Lower lobe of right lung (tissue), 2 donors: Measurements from ENCODE around the gene TRAP1. TPM values are rescaled to one million over a fixed set of nuclear protein-coding genes. Genes with fewer than 3 reads are reported as not detected.

Experiments used
- ATAC-seq, 2 donors: fragments of 200-7000 bp; cut with Tn5 transposase; one replicate each; pipeline ENCODE4 v1.9.1; 2020 to 2022; ENCODE audit warnings: mild to moderate bottlenecking in 2 of 2, moderate library complexity in 2 of 2
- DNase-seq: peaks from one replicate; pipeline ENCODE4 v3.0.0-alpha.2; 2020
- H3K27ac ChIP-seq: fragments of 200-600 bp; one replicate; pipeline ENCODE4 v1.8.0; 2022
- H3K27me3 ChIP-seq: fragments of 200-600 bp; one replicate; pipeline ENCODE4 v1.8.0; 2022; ENCODE audit warnings: low read depth
- H3K36me3 ChIP-seq: fragments of 200-600 bp; one replicate; pipeline ENCODE4 v1.8.0; 2022; ENCODE audit warnings: mild to moderate bottlenecking
- H3K4me1 ChIP-seq: fragments of 200-600 bp; one replicate; pipeline ENCODE4 v1.8.0; 2022
- H3K4me3 ChIP-seq: fragments of 200-600 bp; one replicate; pipeline ENCODE4 v1.8.0; 2022; ENCODE audit warnings: mild to moderate bottlenecking
- H3K9me3 ChIP-seq: fragments of 200-600 bp; one replicate; pipeline ENCODE4 v1.8.0; 2022
- CTCF ChIP-seq: fragments of 200-600 bp; IDR thresholded peaks from one replicate; pipeline ENCODE4 v1.8.0; 2022; ENCODE audit warnings: antibody characterized with exemption, mild to moderate bottlenecking
- intact Hi-C: fragments of 100-400 bp; cut with DNase I; formaldehyde crosslinking; loops from one replicate; pipeline ENCODE4 v1.11.0; 2022
- total RNA-seq: library from RNA; stranded (reverse); fragmentation: NEBNext Ultra II Directional; extraction: Animal tissue kit (Norgen Biotek cat#: 25700); gene quantifications from one replicate; pipeline ENCODE4 v1.2.1, GENCODE V29; 2021
- donor health status: DM: no; HTN: yes; CAD: no; lungs with severe emphysema.

The TRAP1 gene
- total RNA-seq, 1 donor from 2014 or later = 51.8 TPM

DNA sequence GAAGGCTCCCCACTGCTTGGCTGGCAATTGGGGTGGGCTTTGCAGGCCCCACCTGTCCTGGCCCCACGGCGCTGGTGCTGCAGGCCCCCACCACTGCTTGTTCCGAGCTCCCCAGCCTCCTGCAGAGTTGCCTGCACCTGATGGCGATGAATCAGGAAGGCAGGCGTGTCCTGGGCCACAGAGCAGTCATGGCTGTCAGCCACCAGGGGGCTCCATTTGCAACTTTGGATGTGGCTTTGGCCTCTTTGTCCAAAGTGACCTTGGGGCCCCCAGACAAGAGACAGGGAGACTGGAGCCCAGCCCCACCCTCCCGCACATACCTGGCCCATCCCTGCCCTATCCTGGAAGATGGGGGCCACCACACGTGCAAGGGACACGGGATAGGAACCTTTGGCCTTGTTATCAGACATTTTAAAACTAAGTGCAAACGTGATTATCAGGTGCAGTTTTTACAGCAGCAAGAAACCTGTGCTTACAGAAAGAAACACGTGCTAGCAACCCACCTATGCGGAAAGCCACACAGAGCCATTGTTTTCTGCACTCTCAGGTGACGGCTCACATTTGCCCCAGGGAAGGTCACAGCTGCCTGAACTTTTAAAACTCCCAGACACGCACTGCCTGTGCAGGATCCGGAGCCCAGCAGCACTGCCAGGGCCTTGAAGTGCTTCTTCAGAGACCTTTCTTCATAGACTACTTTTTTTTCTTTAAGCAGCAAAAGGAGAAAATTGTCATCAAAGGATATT is 62.9 kb downstream of the TRAP1 start, which contains the start of gene DNASE1:
DNASE1 (plus strand) TSS at position 443 of the 743 bp plus-strand sequence. CDS start 683 bp downstream, outside the sequence.
- no peak within 1 kb of the TSS for H3K27ac ChIP-seq
- peaks cover 58% of the 10 kb centered on the region for H3K36me3 ChIP-seq
- no peaks in the 10 kb centered on the region for H3K27me3 ChIP-seq
- H3K4me3 ChIP-seq = no peak within 1 kb of the TSS
- H3K4me1 ChIP-seq = no peaks in the 10 kb centered on the region
- peak; percentile 76 for TF ChIP-seq CTCF
- ATAC-seq (peak; percentile 47 to 75), DNase-seq (peak; percentile 67)
- H3K9me3 ChIP-seq = no peaks in the 10 kb centered on the region
- intact Hi-C loops = no loop called here

- no peaks in the 10 kb centered on the region for H3K9me3 ChIP-seq
- peak; percentile 20 for DNase-seq
- H3K4me1 ChIP-seq = no peaks in the 10 kb centered on the region
- no peak for ATAC-seq
- H3K4me3 ChIP-seq = no peak overlapping the region
- intact Hi-C loops = no loop called here
- H3K27ac ChIP-seq = no peak overlapping the region
- no peak for TF ChIP-seq CTCF
- H3K36me3 ChIP-seq = peaks cover 40% of the 10 kb centered on the region
- H3K27me3 ChIP-seq = no peaks in the 10 kb centered on the region
Measured at GRCh38 chr16:3652373-3653195, 64.7 kb downstream of the TRAP1 start.

DNA sequence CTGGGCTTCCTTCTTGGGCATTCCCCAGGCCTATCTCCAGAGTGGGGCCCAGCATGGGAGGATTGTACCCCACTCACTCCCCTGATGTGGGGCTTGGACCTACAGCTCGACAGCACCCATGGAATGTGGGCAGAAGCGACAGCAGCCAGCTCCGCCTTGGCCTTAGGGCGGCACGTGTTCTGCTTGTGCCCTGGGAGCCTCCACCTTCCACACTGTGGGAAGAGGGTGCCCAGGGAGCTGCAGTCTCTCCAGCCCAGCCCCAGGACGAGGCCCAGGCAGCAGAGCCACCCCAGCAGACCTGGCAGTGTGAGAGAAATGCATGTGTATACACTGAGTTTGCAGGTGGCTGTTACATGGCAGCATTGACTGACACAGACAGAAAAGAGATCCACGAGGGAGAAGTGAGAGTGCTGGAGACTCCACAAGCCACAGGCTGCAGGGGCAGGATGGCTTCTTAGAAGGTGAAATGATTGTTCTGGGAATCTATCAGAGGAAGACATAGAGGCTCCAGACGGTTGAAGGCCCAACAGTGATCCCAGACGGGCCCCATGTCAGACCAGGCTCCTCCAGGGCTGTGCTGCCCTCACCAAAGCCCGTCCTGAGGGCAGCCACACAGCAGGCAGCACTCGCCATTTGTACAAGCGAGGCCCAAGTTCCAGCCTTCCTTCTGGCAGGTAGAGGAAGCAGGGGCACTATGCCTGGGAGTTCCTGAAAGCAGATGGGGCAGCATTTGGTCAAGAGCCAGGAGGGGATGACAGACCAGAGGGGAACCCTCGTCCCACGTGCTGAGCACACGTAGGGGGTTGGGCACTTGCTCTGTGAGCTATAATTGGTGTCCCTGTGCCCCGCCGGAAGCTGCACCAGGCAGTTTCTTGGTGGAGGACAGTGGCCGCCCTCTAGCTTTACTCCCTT is 65.6 kb downstream of the TRAP1 start:
- H3K36me3 ChIP-seq = peaks cover 31% of the 10 kb centered on the region
- no peak overlapping the region for H3K27ac ChIP-seq
- intact Hi-C loops = no loop called here
- no peak for TF ChIP-seq CTCF
- H3K4me3 ChIP-seq = no peak overlapping the region
- H3K27me3 ChIP-seq = no peaks in the 10 kb centered on the region
- peak; percentile 20 for DNase-seq
- no peak for ATAC-seq
- H3K9me3 ChIP-seq = no peaks in the 10 kb centered on the region
- no peaks in the 10 kb centered on the region for H3K4me1 ChIP-seq

- intact Hi-C loops = no loop called here
- no peak overlapping the region for H3K27ac ChIP-seq
- H3K9me3 ChIP-seq = no peaks in the 10 kb centered on the region
- ATAC-seq (peak; percentile 43 to 46), DNase-seq (peak; percentile 29)
- peaks cover 26% of the 10 kb centered on the region for H3K36me3 ChIP-seq
- H3K4me1 ChIP-seq = no peaks in the 10 kb centered on the region
- no peaks in the 10 kb centered on the region for H3K27me3 ChIP-seq
- H3K4me3 ChIP-seq = no peak overlapping the region
- no peak for TF ChIP-seq CTCF
Measured at GRCh38 chr16:3650631-3651265, 66.6 kb downstream of the TRAP1 start.
